Ovary (tissue), 9 donors: ENCODE data around the gene AFP. TPM values are rescaled to one million over a fixed set of nuclear protein-coding genes. Genes with fewer than 3 reads are reported as not detected.

Source experiments
- DNase-seq, 5 donors: peaks; one replicate each; pipeline ENCODE4 v3.0.0-alpha.2; 2019 to 2020
- H3K27ac ChIP-seq, 2 donors: fragments of 200-600 bp; one replicate each; pipeline versions ENCODE4 v1.5.1 to v1.8.0; 2019 to 2022
- H3K27me3 ChIP-seq: fragments of 200-600 bp; one replicate; pipeline ENCODE4 v1.8.0; 2022
- H3K36me3 ChIP-seq: fragments of 200-600 bp; sonication (generic); one replicate; pipeline ENCODE4 v1.5.1; 2019
- H3K4me1 ChIP-seq: one replicate; pipeline ENCODE4 v1.8.1; 2013; ENCODE audit warnings: mild to moderate bottlenecking, moderate library complexity; ENCODE audit not compliant: insufficient read depth
- H3K4me3 ChIP-seq: fragments of 200-600 bp; sonication (generic); one replicate; pipeline ENCODE4 v1.5.1; 2017
- H3K9me3 ChIP-seq, 2 donors: fragments of 200-600 bp in 1 of 2; sonication (generic) in 1 of 2; one replicate each; pipeline versions ENCODE4 v1.5.1 to v1.8.1; 2013 to 2019; ENCODE audit warnings: mild to moderate bottlenecking in 1 of 2, moderate library complexity in 1 of 2
- CTCF ChIP-seq, 3 donors: fragments of 450-650 bp in 2 of 3; fragments of 200-600 bp in 1 of 3; IDR thresholded peaks; one replicate each; pipeline versions ENCODE4 v1.5.1 to v1.8.0; 2016 to 2022; ENCODE audit warnings: antibody characterized with exemption in 3 of 3, mild to moderate bottlenecking in 1 of 3
- EP300 ChIP-seq: sonication (generic); formaldehyde crosslinking; IDR thresholded peaks from one replicate; pipeline ENCODE4 v1.6.1; 2017; ENCODE audit warnings: antibody characterized with exemption
- POLR2A ChIP-seq: fragments of 450-650 bp; IDR thresholded peaks from one replicate; pipeline ENCODE4 v1.6.1; 2017; ENCODE audit warnings: antibody characterized with exemption, mild to moderate bottlenecking, moderate library complexity
- WGBS, 3 donors: extraction: QIAGEN DNeasy Blood & Tissue Kit in 1 of 3; methylation state at CpG; one replicate each; pipeline versions ENCODE4 v1.1.5 to v1.1.7; 2013 to 2017; 5-methylcytosine and 5-hydroxymethylcytosine counted together
- intact Hi-C, 4 donors: fragments of 100-400 bp; cut with DNase I; formaldehyde crosslinking; loops; one replicate each; pipeline versions ENCODE4 v1.11.0 to v1.15.1; 2022 to 2023
- polyA plus RNA-seq, 2 donors: library from polyadenylated mRNA; stranded (reverse); fragments of 200-250 nt in 1 of 2; fragments of 350-450 nt in 1 of 2; fragmentation: Illumina TruSeq in 1 of 2; extraction: RNeasy Lipid Tissue Mini Kit (QIAGEN cat#74804) in 1 of 2; gene quantifications; one replicate each; pipeline ENCODE4 v1.2.3, GENCODE V29; 2013 to 2014
- total RNA-seq, 7 donors: library from RNA; depleted of rRNA in 2 of 7; stranded (reverse); fragments of >200 nt in 2 of 7; fragmentation: NEBNext Ultra II Directional in 3 of 7; extraction: Animal tissue kit (Norgen Biotek cat#: 25700) in 3 of 7; gene quantifications; one replicate each; pipeline versions ENCODE4 v1.1.0 to v1.2.4, GENCODE V29; 2016 to 2023
- donor health status: DM: no; HTN: no; CAD: no; lungs with moderate emphysema.
- donor health status: DM: no; HTN: no; CAD: no.
- donor health status: Bipolar disorder and iron deficiency.
- donor health status: DM: yes; HTN: yes; CAD: no.
- donor health status: DM: no; HTN: no; CAD: no.
- donor health status: DM: yes; HTN: yes; CAD: no.

The AFP gene
- total and polyA plus RNA-seq, 9 donors = 0.17 to 2.8 (median 0.47) TPM; not detected in 5

DNA sequence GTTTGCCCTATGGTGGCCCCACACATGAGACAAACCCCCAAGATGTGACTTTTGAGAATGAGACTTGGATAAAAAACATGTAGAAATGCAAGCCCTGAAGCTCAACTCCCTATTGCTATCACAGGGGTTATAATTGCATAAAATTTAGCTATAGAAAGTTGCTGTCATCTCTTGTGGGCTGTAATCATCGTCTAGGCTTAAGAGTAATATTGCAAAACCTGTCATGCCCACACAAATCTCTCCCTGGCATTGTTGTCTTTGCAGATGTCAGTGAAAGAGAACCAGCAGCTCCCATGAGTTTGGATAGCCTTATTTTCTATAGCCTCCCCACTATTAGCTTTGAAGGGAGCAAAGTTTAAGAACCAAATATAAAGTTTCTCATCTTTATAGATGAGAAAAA lies 17.3 kb upstream of the AFP start:
- Histone ChIP-seq H3K4me1 (no peaks in the 10 kb centered on the region), H3K27ac (no peak overlapping the region), H3K36me3 (no peaks in the 10 kb centered on the region), H3K4me3 (no peak overlapping the region), H3K9me3 (no peaks in the 10 kb centered on the region), H3K27me3 (no peaks in the 10 kb centered on the region)
- 69 to 78% (median 72%) methylated on average over 1 of the region's 1 CpG for WGBS, 3 donors
- DNase-seq = no peak
- TF ChIP-seq CTCF (IDR thresholded peaks at IDR 0.05) (no peak), EP300 (no peak), POLR2A (no peak)
- intact Hi-C loops = no loop called here

- TF ChIP-seq POLR2A (no peak), CTCF (IDR thresholded peaks at IDR 0.05) (no peak), EP300 (no peak)
- Histone ChIP-seq H3K4me3 (no peak overlapping the region), H3K36me3 (no peaks in the 10 kb centered on the region), H3K27me3 (no peaks in the 10 kb centered on the region), H3K9me3 (no peaks in the 10 kb centered on the region), H3K27ac (no peak overlapping the region), H3K4me1 (no peaks in the 10 kb centered on the region)
- intact Hi-C loops = no loop called here
- 76 to 78% (median 77%) methylated on average over 7 of the region's 7 CpGs for WGBS, 3 donors
- DNase-seq = no peak
Observed at GRCh38 chr4:73419106-73420038, 16.6 kb upstream of the AFP start.

DNA sequence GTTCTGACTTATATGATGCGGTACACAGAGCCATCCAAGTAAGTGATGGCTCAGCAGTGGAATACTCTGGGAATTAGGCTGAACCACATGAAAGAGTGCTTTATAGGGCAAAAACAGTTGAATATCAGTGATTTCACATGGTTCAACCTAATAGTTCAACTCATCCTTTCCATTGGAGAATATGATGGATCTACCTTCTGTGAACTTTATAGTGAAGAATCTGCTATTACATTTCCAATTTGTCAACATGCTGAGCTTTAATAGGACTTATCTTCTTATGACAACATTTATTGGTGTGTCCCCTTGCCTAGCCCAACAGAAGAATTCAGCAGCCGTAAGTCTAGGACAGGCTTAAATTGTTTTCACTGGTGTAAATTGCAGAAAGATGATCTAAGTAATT lies 15.4 kb upstream of the AFP start:
- TF ChIP-seq CTCF (IDR thresholded peaks at IDR 0.05) (no peak), POLR2A (no peak), EP300 (no peak)
- intact Hi-C loops = no loop called here
- Histone ChIP-seq H3K4me1 (no peaks in the 10 kb centered on the region), H3K27me3 (no peaks in the 10 kb centered on the region), H3K36me3 (no peaks in the 10 kb centered on the region), H3K27ac (no peak overlapping the region), H3K4me3 (no peak overlapping the region), H3K9me3 (no peaks in the 10 kb centered on the region)
- no peak for DNase-seq
- WGBS, 3 donors = 87 to 94% (median 92%) methylated on average over 2 of the region's 2 CpGs

- intact Hi-C loops = no loop called here
- Histone ChIP-seq H3K4me3 (no peak overlapping the region), H3K4me1 (no peaks in the 10 kb centered on the region), H3K27ac (no peak overlapping the region), H3K27me3 (no peaks in the 10 kb centered on the region), H3K9me3 (no peaks in the 10 kb centered on the region), H3K36me3 (no peaks in the 10 kb centered on the region)
- TF ChIP-seq EP300 (no peak), POLR2A (no peak), CTCF (IDR thresholded peaks at IDR 0.05) (no peak)
- no peak for DNase-seq
Observed at GRCh38 chr4:73421708-73422457, 14.1 kb upstream of the AFP start.
